Activated CD8-positive, alpha-beta memory T cell treated with anti-CD3 and anti-CD28 coated beads for 1 hour (primary cell): ENCODE data around the gene ATMIN.

Source experiments
- DNase-seq, 2 donors: peaks; one replicate each; pipeline ENCODE4 v3.0.0-alpha.2; 2020; ENCODE audit warnings: low read depth in 1 of 2; ENCODE audit errors: extremely low read depth in 1 of 2

Gene ATMIN

DNA sequence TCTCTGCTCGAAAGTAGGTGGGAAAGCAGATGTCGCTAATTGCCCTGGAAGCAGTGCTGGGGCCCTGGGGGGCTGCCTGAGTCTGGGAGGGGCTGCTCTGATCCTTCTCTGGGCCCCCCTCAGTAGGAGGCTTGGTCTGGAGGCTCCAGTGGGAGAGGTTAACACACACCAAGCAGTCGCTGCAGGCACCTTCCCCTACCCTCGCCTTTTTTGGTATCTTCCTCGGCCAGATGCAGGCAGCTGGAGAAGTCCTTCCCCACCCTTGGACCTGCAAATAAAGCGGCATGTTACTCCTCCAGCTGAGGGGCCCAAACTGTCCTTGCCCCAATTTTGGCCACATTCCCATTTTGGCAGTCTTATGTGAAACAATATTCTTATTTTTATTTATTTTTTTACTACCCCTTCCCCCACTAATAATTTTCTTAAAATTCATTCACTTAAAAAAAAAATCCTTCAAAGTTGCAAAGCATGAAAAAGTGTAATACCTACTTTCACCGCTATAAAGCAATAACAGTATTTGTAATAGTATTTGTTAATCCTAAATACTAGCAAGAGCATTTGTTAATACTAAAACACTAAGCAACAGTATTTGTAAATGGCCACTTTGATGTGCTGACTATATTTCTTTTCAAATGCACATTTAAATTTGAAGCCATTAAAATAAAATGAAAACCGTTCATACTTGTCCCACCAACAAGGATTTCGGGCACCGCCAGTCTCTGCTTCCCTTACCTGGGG, 26.4 kb downstream of the ATMIN start:
- no peak for DNase-seq

DNA sequence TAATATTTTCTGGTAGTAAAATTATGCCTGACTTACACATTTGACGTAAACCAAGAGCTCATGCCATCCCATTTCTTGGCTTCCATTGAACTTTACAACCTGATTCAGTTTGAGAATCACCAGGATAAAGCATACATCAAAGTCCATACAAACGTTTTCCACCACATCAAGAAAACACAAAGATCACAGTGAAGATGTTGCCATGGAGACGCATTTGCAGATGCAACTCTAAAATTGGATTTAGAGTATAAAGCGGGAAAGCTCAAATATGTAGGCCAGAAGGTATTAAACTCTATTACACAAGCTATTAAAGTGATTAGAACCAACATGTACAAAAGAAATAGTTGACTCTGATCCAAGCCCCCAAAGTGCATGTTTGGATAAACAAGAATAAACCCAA, 31.0 kb downstream of the ATMIN start:
- DNase-seq: no peak

- DNase-seq: no peak
These were observed 31.5 kb downstream of the ATMIN start for GRCh38 chr16:81067166-81067565.

GRCh38 chr16:81069063-81069462, 33.4 kb downstream of the ATMIN start:
- DNase-seq: no peak

DNA sequence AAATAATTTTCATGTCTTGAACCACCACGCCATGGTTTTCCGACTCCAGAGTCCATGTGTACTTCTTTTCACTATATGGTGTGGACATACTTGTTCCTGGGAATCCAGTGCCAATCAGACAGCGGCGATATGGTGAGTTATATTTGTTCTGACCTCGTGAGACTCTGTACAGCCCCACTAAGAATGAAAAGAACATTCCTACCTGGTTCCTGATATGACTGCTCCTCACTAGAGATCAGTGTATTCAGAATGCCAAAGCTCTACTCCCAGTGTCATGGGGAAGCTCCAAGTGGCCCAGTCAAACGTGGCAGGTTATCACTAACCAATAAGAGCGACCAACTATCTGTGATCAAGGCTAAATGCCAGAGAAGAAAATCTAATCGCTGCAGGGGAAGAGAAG, 35.3 kb downstream of the ATMIN start:
- no peak for DNase-seq

GRCh38 chr16:81071805-81072204, 36.2 kb downstream of the ATMIN start:
- DNase-seq: no peak

GRCh38 chr16:81073560-81074330, 38.1 kb downstream of the ATMIN start:
- no peak for DNase-seq

GRCh38 chr16:81076566-81077075, 41.0 kb downstream of the ATMIN start:
- peak; percentile 77 to 86 for DNase-seq

GRCh38 chr16:81077076-81077940, 41.7 kb downstream of the ATMIN start, which contains the start of gene C16orf46:
TSS of gene C16orf46 (minus strand) at chr16:81077238. CDS start at chr16:81063955, 13,283 bp downstream.
- DNase-seq: peak; percentile 90 to 96

GRCh38 chr16:81080233-81080632, 44.6 kb downstream of the ATMIN start:
- no peak for DNase-seq

DNA sequence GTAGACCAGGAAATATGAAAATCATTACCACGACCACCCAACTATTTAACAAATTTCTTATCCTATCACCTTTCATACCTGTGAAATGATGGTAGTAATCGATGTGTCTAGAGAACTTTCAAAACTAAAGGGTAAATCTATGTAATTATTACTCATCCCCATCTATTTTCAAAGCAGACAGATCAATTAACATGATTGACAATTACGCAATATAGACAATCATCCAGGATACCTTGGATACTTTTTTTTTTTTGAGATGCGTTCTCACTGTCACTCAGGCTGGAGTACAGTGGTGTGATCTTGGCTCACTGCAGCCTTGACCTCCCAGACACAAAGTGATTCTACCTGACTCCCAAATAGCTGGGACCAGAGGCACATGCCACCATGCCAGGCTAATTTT, 45.4 kb downstream of the ATMIN start:
- no peak for DNase-seq

DNA sequence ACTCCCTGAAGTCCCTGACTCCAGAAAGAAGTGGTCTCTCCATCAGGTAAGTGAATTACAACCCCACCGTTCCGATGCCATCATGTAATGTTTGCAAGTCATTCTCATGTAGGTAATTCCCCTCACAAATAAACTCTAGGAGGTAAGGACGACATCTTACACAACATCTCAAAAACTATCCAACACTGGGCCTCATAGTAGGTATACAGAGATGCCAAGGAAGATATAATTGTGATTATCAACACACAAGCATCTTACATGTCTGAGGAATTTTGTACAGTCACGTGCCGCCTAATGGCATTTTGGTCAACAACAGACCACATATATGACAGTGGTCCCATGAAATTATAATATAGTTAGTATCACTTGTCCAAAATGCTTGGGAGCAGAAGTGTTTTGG, 53.2 kb downstream of the ATMIN start:
- no peak for DNase-seq

DNA sequence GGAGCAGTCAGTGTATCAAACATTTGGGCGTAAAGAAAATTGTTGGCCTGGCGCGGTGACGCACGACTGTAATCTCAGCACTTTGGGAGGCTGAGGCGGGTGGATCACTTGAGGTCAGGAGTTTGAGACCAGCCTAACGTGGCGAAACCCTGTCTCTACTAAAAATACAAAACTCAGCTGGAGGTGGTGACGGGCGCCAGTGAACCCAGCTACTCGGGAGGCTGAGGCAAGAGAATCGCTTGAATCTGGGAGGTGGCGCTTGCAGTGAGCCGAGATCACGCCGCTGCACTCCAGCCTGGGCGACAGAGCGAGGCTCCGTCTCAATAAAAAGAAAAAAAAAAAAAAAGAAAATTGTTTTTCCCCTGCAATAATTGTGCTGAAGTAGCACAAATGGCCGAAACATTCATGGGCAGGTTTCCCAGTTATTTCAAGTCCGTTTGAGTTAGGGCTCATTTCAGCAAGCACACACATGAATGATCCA, 59.2 kb downstream of the ATMIN start:
- DNase-seq: no peak

GRCh38 chr16:81095653-81095952, 60.0 kb downstream of the ATMIN start:
- DNase-seq: no peak

- peak; percentile 95 to 96 for DNase-seq
These were observed 60.5 kb downstream of the ATMIN start, which contains the start of gene GCSH for GRCh38 chr16:81095953-81096714. TSS of gene GCSH (minus strand) at chr16:81096395. CDS start at chr16:81096278, 117 bp downstream.

- DNase-seq: no peak
These were observed 61.1 kb downstream of the ATMIN start for GRCh38 chr16:81096715-81097208.
